Omental fat pad (tissue), 4 donors: ENCODE results near the gene TCEA2. TPM values are rescaled to one million over a fixed set of nuclear protein-coding genes. Genes with fewer than 3 reads are reported as not detected.
A peak's percentile ranks its signal among the peaks of the same experiment; 100 is the strongest.

Experiments
- ATAC-seq: fragments of 150-250 bp; one replicate; pipeline ENCODE4 v1.9.1; 2016; ENCODE audit warnings: mild to moderate bottlenecking, moderate library complexity; ENCODE audit not compliant: low FRiP score
- DNase-seq: peaks from one replicate; pipeline ENCODE4 v3.0.0-alpha.2; 2019; ENCODE audit warnings: low spot score
- total RNA-seq, 4 donors: library from RNA; depleted of rRNA; stranded (reverse); fragments of >200 nt; gene quantifications; one replicate each; pipeline ENCODE4 v1.1.0, GENCODE V29; 2016
- TF ChIP-seq, protein P1 (sequence below), 3 donors: fragments of 450-650 bp; IDR thresholded peaks; one replicate each; pipeline ENCODE4 v1.5.1; 2016 to 2017; ENCODE audit warnings: antibody characterized with exemption in 3 of 3, mild to moderate bottlenecking in 3 of 3, moderate library complexity in 2 of 3

The TCEA2 gene
- total RNA-seq, 4 donors from 2014 or later, result 20.5 to 34.8 (median 23.4) TPM

DNA sequence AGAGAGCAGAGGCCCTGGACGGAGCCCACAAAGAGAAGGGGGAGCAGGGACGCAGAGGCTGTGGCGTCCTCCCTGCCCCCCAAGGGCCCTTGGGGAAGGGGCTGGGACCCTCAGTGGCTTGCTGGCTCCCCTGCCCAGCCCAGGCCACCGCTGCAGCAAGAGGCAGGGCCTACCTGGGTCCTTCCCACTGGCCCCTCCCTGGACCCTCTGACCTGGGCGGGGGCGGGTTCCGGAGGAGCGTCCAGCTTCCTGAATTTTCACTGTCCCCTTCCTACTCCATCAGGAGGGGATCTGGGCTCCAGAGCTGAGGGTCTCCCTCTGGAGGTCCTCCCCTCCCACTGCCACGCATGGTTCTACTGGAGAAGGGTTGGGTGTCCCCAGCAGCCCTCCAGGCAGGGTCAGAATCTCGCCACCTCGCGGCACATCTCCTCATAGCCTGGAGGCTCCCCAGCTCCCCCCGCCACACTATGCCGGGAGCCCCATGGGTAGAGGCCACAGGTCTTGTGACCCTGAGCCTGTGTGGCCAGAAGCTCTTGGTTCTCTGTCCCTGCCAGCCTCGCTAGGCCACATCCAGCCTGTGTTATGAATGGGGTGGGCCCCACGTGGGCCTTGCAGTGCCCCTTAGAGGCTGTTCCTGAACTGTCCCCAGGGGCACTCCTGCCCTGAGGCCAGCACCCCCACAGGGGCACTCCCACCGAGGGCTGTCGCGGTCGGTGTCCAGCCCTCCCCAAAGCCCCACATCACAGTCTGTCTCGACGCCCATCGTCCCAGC, 12.6 kb upstream of the TCEA2 start:
- TF ChIP-seq, protein P1, sequence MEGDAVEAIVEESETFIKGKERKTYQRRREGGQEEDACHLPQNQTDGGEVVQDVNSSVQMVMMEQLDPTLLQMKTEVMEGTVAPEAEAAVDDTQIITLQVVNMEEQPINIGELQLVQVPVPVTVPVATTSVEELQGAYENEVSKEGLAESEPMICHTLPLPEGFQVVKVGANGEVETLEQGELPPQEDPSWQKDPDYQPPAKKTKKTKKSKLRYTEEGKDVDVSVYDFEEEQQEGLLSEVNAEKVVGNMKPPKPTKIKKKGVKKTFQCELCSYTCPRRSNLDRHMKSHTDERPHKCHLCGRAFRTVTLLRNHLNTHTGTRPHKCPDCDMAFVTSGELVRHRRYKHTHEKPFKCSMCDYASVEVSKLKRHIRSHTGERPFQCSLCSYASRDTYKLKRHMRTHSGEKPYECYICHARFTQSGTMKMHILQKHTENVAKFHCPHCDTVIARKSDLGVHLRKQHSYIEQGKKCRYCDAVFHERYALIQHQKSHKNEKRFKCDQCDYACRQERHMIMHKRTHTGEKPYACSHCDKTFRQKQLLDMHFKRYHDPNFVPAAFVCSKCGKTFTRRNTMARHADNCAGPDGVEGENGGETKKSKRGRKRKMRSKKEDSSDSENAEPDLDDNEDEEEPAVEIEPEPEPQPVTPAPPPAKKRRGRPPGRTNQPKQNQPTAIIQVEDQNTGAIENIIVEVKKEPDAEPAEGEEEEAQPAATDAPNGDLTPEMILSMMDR (IDR thresholded peaks at IDR 0.05), result no peak
- DNase-seq (no peak), ATAC-seq (no peak)

DNA sequence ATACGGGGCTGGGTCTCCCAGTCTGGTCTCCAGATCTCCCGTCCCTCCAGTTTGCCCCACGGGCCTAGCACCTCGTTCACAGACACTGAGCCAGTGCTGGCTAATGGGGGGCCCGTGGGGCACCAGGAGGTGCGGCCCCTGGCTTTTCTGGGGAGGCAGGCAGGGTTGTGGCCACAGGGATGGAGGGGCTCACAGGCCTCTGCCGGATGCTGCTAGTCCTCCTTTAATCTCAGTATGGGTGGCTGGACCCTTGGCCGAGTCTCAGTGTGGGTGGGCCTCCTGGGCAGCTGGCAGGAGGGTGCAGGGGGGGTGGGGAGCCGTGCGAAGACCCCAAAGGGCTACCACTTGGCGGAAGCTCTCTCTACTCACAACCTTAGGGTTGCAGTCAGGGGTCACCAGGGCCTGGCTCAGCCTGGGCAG, 12.0 kb upstream of the TCEA2 start:
- no peak for ATAC-seq
- no peak for DNase-seq
- TF ChIP-seq, protein P1 (IDR thresholded peaks at IDR 0.05), result no peak

- ATAC-seq, result peak; percentile 27
- TF ChIP-seq, protein P1 (IDR thresholded peaks at IDR 0.05), result no peak
- no peak for DNase-seq
Observed at GRCh38 chr20:64051561-64052325, 11.3 kb upstream of the TCEA2 start.

DNA sequence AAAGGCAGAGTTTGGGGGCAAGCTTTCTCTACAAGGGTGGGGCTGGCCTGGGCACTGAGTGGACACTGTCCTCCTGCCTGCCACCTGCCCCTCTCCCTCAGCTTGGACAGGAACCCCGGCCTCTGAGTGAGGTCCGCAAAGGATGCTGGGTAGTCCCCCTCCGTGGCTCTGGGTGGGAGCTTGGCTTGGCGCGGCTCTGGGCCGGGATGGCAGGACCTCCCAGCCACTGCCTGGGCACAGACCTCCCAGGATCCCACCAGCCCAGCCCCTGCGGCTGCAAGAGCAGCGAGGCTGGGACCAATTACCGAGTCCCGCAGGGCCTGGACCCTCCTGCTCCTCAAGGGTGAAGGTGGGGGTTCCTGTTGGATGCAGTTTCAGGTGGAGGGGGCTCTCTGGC, 10.7 kb upstream of the TCEA2 start:
- TF ChIP-seq, protein P1 (IDR thresholded peaks at IDR 0.05), result no peak
- ATAC-seq (no peak), DNase-seq (no peak)

DNA sequence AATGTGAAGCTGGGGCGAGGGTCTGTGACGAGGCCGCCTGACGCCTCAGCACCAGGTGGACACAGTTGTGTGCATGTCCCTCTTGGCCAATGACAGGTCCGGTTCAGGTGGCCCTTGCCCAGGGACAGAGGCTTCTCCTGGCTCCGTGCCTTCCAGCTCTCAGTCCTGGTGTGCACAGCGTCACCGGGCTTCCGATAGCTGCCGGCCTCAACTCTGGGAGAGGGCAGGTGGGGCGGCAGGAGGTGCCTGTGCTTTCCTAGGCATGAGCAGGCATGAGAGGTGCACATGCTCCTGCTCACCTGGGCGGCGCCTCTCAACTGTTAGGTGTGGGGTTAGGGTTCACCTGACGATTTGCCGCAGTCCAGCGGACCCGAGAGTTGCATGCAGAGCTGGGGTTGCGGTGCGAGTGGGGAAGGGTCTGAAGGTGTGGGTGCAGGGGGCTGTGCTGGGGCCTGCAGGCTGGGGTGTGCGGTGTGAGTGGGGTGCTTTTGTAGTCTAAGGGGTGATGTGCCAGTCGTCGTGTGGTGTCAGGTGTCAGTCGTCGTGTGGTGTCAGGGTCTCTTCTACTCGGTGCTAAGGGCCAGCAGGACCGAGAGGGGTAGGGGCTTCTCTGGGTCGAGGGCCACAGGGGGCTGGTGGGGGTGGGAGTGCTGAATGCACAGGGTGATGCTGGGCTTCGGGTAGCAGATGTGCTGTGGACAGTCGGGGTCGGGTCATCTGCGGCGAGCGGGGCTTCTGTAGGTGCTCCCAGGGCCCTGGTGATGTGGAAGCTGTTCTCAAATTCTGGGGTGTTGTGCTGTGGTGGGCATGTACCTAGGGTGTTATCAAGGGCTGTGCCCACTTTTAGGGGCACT, 9.8 kb upstream of the TCEA2 start:
- ATAC-seq (no peak), DNase-seq (no peak)
- TF ChIP-seq, protein P1 (IDR thresholded peaks at IDR 0.05), result no peak

- DNase-seq, result no peak
- TF ChIP-seq, protein P1 (IDR thresholded peaks at IDR 0.05), result no peak
- ATAC-seq, result no peak
Observed at GRCh38 chr20:64053841-64054661, 8.9 kb upstream of the TCEA2 start.
